Measurements from ENCODE around the gene ATG9B.

ATG9B gene

DNA sequence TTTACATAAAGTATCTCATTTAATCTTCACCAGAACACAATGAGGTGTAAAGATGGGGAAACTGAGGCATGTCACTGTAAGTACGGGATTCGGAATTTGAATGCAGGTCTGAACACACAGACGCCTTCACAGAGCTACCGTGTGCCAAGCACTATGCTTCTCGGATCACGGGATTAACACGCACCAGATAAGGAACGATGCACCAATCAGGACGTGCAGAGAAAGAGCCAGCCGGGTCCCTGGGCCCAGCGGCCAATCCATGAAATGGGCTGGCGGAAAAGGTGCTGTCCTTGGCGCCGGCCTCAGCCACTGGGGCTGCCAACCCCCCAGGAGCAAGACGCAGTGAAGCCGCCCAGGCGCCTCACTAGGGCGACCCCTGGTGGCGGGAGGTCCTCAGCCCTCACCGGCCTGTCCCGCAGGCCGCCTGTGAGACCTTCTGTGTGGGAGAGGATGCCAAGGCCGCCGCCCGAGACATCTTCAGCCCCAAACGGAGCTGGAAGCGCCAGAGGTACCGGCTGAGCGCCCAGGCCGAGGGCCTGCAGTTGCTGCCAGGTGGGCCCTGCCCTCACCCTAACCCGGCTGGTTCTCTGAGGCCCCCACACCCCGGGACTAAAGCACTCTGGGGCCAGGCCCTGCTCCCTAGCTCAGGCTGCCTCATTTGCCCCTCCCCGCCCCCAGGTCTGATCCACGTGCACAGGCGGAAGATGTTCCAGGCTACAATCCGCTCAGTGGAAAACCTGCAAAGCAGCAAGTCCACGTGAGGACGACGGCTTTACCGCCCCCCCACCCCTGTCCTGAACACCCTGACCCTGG, 15.6 kb downstream of the ATG9B start:
- DNase-seq (ENCODE audit: low read depth, low spot score), result no peak
- no peaks in the 10 kb centered on the region for H3K27me3 ChIP-seq (ENCODE audit: control insufficient read depth, insufficient read depth, low read length)
- H3K4me1 ChIP-seq (ENCODE audit: control insufficient read depth, insufficient read depth, low read length), result peaks cover 18% of the 10 kb centered on the region
- no peak overlapping the region for H3K4me3 ChIP-seq (ENCODE audit: low read length)
- H3K9me3 ChIP-seq (ENCODE audit: control insufficient read depth, insufficient read depth, low read length), result no peaks in the 10 kb centered on the region
- WGBS (ENCODE audit: insufficient coverage, insufficient read length), result no CpG with 5 or more reads among the region's 40 CpGs
- no peak overlapping the region for H3K27ac ChIP-seq (ENCODE audit: low read length)
- no peaks in the 10 kb centered on the region for H3K36me3 ChIP-seq (ENCODE audit: control insufficient read depth, insufficient read depth, low read length)

DNA sequence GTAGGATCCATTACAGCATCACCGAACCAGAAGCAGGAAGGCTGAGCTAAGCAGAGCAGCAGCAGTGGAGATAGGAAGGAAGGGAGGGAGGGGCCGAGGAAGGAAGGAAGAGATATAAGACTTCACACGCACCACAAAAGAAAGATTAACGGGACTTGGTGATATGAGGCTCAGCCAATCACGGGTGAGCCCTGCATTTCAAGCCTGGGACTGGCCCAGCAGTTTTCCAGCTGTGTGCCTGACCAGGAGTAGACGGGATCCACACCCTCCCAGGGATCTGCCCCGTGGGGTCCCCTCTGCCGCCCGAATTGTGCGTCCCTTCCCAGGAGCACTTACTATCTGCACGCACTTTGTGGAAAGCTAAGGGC, 16.2 kb downstream of the ATG9B start:
- Histone ChIP-seq H3K4me3 (ENCODE audit: low read length) (no peak overlapping the region), H3K27me3 (ENCODE audit: control insufficient read depth, insufficient read depth, low read length) (no peaks in the 10 kb centered on the region), H3K9me3 (ENCODE audit: control insufficient read depth, insufficient read depth, low read length) (no peaks in the 10 kb centered on the region), H3K4me1 (ENCODE audit: control insufficient read depth, insufficient read depth, low read length) (peaks cover 17% of the 10 kb centered on the region), H3K36me3 (ENCODE audit: control insufficient read depth, insufficient read depth, low read length) (no peaks in the 10 kb centered on the region), H3K27ac (ENCODE audit: low read length) (no peak overlapping the region)
- DNase-seq (ENCODE audit: low read depth, low spot score), result no peak
- WGBS (ENCODE audit: insufficient coverage, insufficient read length), result no CpG with 5 or more reads among the region's 11 CpGs

DNA sequence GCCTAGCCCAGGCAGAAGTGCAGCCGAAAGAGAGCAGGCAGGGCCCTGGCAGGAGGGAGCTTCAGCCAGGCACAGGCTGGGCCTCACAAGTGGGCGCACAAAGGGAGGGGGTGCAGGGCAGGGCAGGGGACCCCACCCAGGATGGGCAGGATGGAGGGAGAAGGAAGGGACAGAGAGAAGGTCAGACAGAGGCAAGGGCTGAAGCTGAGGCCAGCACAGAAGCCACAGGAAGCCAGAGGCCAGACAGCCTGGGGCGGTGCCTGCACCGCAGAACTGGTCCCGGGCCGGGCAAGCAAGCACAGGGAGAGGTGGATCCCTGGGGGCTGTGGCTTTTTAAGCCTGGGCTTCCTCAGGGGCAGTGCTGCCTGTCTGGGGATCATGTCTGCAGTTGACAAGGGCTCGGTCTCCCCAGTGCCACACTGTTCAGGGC, 16.8 kb downstream of the ATG9B start:
- Histone ChIP-seq H3K4me1 (ENCODE audit: control insufficient read depth, insufficient read depth, low read length) (peaks cover 14% of the 10 kb centered on the region), H3K4me3 (ENCODE audit: low read length) (no peak overlapping the region), H3K27ac (ENCODE audit: low read length) (no peak overlapping the region), H3K9me3 (ENCODE audit: control insufficient read depth, insufficient read depth, low read length) (no peaks in the 10 kb centered on the region), H3K36me3 (ENCODE audit: control insufficient read depth, insufficient read depth, low read length) (no peaks in the 10 kb centered on the region), H3K27me3 (ENCODE audit: control insufficient read depth, insufficient read depth, low read length) (no peaks in the 10 kb centered on the region)
- no CpG with 5 or more reads among the region's 7 CpGs for WGBS (ENCODE audit: insufficient coverage, insufficient read length)
- DNase-seq (ENCODE audit: low read depth, low spot score), result no peak

DNA sequence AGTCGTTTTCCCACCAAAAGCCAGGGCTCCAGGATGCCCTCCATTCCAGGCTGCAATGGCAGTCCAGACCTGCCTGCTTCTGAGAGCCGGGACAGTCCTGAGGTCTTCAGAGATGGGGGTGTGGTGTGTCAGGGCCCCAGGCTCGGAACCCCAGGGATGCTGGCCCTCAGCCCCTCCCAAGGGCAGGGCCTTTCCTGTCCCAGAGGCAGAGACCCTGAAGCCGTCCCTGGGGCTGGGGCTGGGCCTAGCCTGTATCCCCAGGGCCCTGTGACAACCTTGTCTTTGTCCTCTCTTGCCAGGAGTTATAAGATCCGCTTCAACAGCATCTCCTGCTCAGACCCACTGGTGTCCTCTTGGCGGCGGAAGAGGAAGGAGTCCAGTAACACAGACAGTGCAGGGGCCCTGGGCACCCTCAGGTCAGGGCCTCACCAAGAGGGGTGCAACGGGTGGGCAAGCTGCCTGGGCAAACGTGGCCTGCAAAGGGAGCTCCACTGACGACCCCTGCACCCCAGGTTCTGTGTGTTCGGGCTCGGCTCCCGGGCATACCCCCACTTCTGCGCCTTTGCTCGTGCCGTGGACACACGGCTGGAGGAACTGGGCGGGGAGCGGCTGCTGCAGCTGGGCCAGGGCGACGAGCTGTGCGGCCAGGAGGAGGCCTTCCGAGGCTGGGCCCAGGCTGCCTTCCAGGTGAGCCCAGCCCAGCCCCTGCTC, 17.5 kb downstream of the ATG9B start:
- no peak for DNase-seq (ENCODE audit: low read depth, low spot score)
- peaks cover 13% of the 10 kb centered on the region for H3K4me1 ChIP-seq (ENCODE audit: control insufficient read depth, insufficient read depth, low read length)
- no peaks in the 10 kb centered on the region for H3K27me3 ChIP-seq (ENCODE audit: control insufficient read depth, insufficient read depth, low read length)
- no peak overlapping the region for H3K4me3 ChIP-seq (ENCODE audit: low read length)
- no CpG with 5 or more reads among the region's 23 CpGs for WGBS (ENCODE audit: insufficient coverage, insufficient read length)
- no peaks in the 10 kb centered on the region for H3K9me3 ChIP-seq (ENCODE audit: control insufficient read depth, insufficient read depth, low read length)
- no peaks in the 10 kb centered on the region for H3K36me3 ChIP-seq (ENCODE audit: control insufficient read depth, insufficient read depth, low read length)
- no peak overlapping the region for H3K27ac ChIP-seq (ENCODE audit: low read length)

DNA sequence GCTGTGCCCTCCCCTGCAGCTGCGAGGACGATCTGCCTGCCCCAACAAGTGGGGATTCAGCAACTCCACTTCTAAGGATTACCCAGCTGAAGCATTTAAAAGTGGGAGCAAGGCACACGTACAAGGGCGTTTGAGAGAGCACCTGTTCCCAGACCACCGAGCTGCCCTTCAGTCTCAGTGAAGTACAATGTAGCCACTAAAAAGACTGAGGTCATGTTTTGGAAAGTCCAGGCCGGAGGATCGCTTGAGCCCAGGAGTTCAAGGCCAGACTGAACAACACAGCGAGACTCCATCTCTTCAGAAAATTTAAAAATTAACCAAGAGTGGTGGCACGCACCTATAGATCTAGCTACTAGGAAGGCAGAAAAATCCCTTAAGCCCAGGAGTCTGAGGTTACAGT, 18.7 kb downstream of the ATG9B start:
- H3K27ac ChIP-seq (ENCODE audit: low read length), result no peak overlapping the region
- no CpG with 5 or more reads among the region's 9 CpGs for WGBS (ENCODE audit: insufficient coverage, insufficient read length)

DNA sequence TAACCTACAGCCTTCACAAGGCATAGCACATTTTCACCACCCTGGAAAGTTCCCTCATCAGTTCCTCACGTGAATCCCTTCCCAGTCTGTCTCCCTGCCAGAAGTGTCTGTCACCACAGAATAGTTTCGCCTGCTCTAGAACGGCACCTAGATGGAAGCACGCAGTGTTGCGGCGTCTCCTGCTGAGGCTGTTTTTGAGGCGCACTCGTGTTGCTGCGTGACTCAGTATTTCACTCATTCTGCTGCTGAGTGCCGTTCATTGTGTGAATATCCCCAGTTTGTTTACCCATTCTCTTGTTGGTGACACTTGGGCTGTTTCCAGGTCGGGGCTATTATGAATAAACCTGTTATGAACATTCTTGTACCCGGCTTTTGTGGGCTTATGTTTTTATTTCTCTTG, 20.7 kb downstream of the ATG9B start:
- DNase-seq (ENCODE audit: low read depth, low spot score), result no peak
- H3K27me3 ChIP-seq (ENCODE audit: control insufficient read depth, insufficient read depth, low read length), result no peaks in the 10 kb centered on the region
- H3K36me3 ChIP-seq (ENCODE audit: control insufficient read depth, insufficient read depth, low read length), result no peaks in the 10 kb centered on the region
- H3K4me1 ChIP-seq (ENCODE audit: control insufficient read depth, insufficient read depth, low read length), result 0 out of 2 replicates have a peak, but pooled peaks cover 1% of the 10 kb centered on the region
- no CpG with 5 or more reads among the region's 12 CpGs for WGBS (ENCODE audit: insufficient coverage, insufficient read length)
- no peak overlapping the region for H3K27ac ChIP-seq (ENCODE audit: low read length)
- no peak overlapping the region for H3K4me3 ChIP-seq (ENCODE audit: low read length)
- H3K9me3 ChIP-seq (ENCODE audit: control insufficient read depth, insufficient read depth, low read length), result no peaks in the 10 kb centered on the region

More for the DNA sequence above, 18.7 kb downstream of the ATG9B start:
- Histone ChIP-seq H3K9me3 (ENCODE audit: control insufficient read depth, insufficient read depth, low read length) (no peaks in the 10 kb centered on the region), H3K36me3 (ENCODE audit: control insufficient read depth, insufficient read depth, low read length) (no peaks in the 10 kb centered on the region), H3K27me3 (ENCODE audit: control insufficient read depth, insufficient read depth, low read length) (no peaks in the 10 kb centered on the region), H3K4me3 (ENCODE audit: low read length) (no peak overlapping the region), H3K4me1 (ENCODE audit: control insufficient read depth, insufficient read depth, low read length) (peaks cover 12% of the 10 kb centered on the region)
- DNase-seq (ENCODE audit: low read depth, low spot score), result no peak

DNA sequence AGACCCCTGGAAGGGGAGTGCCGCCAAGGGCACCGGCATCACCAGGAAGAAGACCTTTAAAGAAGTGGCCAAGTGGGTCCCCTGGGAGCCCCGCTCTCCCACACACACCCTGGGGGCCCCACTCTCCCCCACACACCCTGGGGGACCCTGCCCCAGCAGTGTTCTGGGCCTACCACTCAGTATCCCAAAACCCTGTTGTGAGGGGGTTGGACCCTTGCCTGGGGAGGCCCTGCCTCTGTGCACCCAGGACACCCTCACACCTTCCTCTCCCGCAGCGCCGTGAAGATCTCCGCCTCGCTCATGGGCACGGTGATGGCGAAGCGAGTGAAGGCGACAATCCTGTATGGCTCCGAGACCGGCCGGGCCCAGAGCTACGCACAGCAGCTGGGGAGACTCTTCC, 22.7 kb downstream of the ATG9B start:
- Histone ChIP-seq H3K9me3 (ENCODE audit: control insufficient read depth, insufficient read depth, low read length) (no peaks in the 10 kb centered on the region), H3K4me3 (ENCODE audit: low read length) (no peak overlapping the region)

DNA sequence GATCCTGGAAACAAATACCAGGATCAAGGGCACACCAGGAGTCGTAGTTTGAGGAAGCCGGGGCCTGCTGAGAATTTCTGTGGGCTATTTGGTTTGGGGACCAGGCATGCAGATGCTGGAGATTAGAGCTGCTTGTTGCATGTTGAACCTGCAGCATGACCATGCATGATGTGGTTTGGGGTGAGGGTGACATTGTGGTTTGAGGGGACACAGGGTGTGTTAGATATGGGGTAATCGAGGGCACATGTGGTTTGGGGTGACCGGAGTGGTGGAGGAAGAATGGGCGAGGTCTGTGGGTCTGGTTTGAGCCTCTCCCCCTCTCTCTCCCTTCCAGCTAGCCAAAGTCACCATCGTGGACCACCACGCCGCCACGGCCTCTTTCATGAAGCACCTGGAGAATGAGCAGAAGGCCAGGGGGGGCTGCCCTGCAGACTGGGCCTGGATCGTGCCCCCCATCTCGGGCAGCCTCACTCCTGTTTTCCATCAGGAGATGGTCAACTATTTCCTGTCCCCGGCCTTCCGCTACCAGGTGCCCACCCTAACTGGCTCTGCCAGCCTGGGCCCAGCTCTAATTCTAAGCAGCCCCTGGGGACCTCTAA, 23.3 kb downstream of the ATG9B start:
- Histone ChIP-seq H3K36me3 (ENCODE audit: control insufficient read depth, insufficient read depth, low read length) (no peaks in the 10 kb centered on the region), H3K9me3 (ENCODE audit: control insufficient read depth, insufficient read depth, low read length) (no peaks in the 10 kb centered on the region), H3K27ac (ENCODE audit: low read length) (no peak overlapping the region), H3K4me3 (ENCODE audit: low read length) (no peak overlapping the region), H3K4me1 (ENCODE audit: control insufficient read depth, insufficient read depth, low read length) (peaks cover 4% of the 10 kb centered on the region), H3K27me3 (ENCODE audit: control insufficient read depth, insufficient read depth, low read length) (no peaks in the 10 kb centered on the region)
- WGBS (ENCODE audit: insufficient coverage, insufficient read length), result no CpG with 5 or more reads among the region's 13 CpGs
- no peak for DNase-seq (ENCODE audit: low read depth, low spot score)

More for the DNA sequence above, 22.7 kb downstream of the ATG9B start:
- H3K4me1 ChIP-seq (ENCODE audit: control insufficient read depth, insufficient read depth, low read length), result peaks cover 3% of the 10 kb centered on the region
- H3K27me3 ChIP-seq (ENCODE audit: control insufficient read depth, insufficient read depth, low read length), result no peaks in the 10 kb centered on the region
- no peak for DNase-seq (ENCODE audit: low read depth, low spot score)
- H3K36me3 ChIP-seq (ENCODE audit: control insufficient read depth, insufficient read depth, low read length), result no peaks in the 10 kb centered on the region
- no peak overlapping the region for H3K27ac ChIP-seq (ENCODE audit: low read length)
- WGBS (ENCODE audit: insufficient coverage, insufficient read length), result no CpG with 5 or more reads among the region's 16 CpGs

DNA sequence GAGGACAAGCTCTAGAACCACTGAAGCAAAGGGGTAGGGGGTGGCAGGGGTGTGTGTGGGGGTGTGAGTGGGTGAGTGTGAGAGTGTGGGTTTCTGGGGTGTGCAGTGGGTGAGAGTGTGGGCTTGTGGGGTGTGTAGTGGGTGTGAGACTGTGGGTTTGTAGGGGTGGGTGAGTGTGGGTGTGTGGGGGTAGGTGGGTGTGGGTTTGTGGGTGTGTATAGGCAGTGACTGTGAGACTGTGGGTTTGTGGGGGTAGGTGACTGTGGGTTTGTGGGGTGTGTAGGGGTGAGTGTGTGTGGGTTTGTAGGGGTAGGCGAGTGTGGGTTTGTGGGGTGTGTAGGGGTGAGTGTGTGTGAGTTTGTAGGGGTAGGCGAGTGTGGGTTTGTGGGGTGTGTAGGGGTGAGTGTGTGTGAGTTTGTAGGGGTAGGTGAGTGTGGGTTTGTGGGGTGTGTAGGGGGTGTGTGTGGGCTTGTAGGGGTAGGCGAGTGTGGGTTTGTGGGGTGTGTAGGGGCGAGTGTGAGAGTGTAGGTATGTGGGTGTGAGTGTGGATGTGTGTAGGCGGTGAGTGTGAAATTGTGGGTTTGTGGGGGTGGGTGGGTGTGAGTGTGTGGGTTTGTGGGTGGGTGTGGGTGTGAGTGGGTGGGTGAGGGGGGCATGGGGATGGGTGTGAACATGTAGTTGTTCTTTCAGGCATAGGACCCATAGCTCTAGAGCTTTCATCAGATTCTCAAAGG, 24.6 kb downstream of the ATG9B start:
- no peaks in the 10 kb centered on the region for H3K9me3 ChIP-seq (ENCODE audit: control insufficient read depth, insufficient read depth, low read length)
- H3K4me3 ChIP-seq (ENCODE audit: low read length), result no peak overlapping the region
- no peak for DNase-seq (ENCODE audit: low read depth, low spot score)
- H3K4me1 ChIP-seq (ENCODE audit: control insufficient read depth, insufficient read depth, low read length), result peaks cover 7% of the 10 kb centered on the region
- H3K36me3 ChIP-seq (ENCODE audit: control insufficient read depth, insufficient read depth, low read length), result no peaks in the 10 kb centered on the region
- no peak overlapping the region for H3K27ac ChIP-seq (ENCODE audit: low read length)
- 100% methylated on average over 5 of the region's 5 CpGs for WGBS (ENCODE audit: insufficient coverage, insufficient read length)
- no peaks in the 10 kb centered on the region for H3K27me3 ChIP-seq (ENCODE audit: control insufficient read depth, insufficient read depth, low read length)

DNA sequence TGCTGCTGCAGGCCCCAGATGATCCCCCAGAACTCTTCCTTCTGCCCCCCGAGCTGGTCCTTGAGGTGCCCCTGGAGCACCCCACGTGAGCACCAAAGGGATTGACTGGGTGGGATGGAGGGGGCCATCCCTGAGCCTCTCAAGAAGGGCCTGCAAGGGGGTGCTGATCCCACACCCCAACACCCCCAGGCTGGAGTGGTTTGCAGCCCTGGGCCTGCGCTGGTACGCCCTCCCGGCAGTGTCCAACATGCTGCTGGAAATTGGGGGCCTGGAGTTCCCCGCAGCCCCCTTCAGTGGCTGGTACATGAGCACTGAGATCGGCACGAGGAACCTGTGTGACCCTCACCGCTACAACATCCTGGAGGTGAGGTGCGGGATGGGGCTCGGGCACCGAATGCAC, 25.3 kb downstream of the ATG9B start:
- Histone ChIP-seq H3K4me3 (ENCODE audit: low read length) (no peak overlapping the region), H3K27ac (ENCODE audit: low read length) (no peak overlapping the region), H3K36me3 (ENCODE audit: control insufficient read depth, insufficient read depth, low read length) (no peaks in the 10 kb centered on the region), H3K9me3 (ENCODE audit: control insufficient read depth, insufficient read depth, low read length) (no peaks in the 10 kb centered on the region), H3K4me1 (ENCODE audit: control insufficient read depth, insufficient read depth, low read length) (peaks cover 7% of the 10 kb centered on the region), H3K27me3 (ENCODE audit: control insufficient read depth, insufficient read depth, low read length) (no peaks in the 10 kb centered on the region)
- no peak for DNase-seq (ENCODE audit: low read depth, low spot score)
- no CpG with 5 or more reads among the region's 12 CpGs for WGBS (ENCODE audit: insufficient coverage, insufficient read length)

All from iPS DF 6.9 (cell line).